ENCODE data around the gene CEP120.
"Not testable (repeated sequence)": the region's sequence is repeated elsewhere in the genome, so short reads cannot be mapped to it uniquely, and the experiment has no call there.

CEP120 gene

DNA sequence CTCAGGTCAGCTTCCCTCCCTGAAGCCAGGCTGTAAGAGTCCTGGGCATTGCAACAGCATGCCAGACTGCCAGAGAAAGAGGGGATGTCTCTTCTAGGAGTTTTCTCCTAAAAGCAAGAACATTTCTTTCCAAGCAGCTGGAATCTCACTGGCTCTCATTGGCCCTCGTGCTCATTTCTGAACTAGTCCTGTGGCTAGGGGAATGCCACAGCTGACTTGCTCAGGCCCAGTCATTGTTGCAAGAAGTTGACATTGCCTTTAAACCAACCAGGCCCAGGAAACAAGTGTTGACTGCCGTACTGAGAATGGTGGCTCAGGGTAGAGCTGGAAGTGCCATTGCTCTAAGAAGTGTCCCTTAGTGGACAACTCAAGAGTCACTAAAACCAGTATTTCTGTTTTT, 15.0 kb upstream of the CEP120 start:
- DNase-seq: no peak

DNA sequence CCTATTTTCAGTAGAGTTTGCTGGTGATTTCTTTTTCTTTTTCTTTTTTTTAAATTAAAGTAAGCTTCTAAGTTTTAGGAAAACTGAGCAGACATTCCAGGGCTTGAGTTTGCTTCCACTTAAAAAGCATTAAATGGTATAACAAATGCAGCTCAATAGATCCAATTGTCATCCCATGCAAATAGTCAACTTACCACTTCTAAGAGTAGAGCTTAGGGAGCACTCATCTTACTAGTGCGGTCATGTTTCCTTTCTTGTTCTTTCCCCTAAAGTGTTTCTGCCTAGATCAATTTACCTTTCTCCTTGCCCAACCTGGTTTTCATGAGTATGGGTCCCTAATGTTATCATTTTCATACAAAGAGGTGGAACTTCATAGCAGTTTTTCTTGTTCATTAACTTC, 13.0 kb upstream of the CEP120 start:
- DNase-seq: no peak

DNA sequence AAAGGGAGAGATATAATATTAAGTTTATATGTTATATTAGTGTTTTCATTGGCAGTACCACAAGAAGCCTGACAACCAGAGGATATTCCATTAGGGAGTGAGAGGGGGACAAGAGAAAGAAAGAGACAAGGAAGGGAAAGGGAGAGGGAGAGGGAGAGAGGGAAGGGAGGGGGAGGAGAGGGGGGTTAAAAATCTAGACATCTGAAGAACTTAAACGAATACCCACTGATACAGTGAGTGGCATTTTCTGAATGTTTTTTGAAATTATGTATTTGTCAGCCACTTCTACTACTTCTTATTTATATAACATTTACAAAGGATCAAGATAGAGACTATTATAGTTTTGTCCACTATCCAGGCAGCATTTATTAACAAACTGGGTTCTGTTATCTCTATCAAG, 11.6 kb upstream of the CEP120 start:
- DNase-seq: no peak

DNA sequence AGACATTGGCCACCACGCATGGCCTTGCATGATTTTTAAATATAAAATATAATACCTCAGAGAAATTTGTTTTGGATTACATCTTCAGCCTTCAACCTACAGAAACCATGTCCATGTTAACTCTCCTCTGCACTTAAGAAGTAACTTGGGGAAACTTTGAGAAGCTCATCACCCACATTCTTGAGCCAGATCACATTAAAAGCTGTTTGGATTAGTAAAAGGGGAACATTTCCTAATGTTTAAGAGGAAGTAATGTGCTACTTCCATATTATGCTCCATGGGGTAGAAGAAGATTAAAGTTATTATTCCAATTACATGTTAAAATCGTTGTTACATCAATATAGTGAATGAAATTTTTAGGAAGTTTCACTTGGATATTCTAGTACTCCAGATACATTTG, 10.4 kb upstream of the CEP120 start:
- DNase-seq: no peak

DNA sequence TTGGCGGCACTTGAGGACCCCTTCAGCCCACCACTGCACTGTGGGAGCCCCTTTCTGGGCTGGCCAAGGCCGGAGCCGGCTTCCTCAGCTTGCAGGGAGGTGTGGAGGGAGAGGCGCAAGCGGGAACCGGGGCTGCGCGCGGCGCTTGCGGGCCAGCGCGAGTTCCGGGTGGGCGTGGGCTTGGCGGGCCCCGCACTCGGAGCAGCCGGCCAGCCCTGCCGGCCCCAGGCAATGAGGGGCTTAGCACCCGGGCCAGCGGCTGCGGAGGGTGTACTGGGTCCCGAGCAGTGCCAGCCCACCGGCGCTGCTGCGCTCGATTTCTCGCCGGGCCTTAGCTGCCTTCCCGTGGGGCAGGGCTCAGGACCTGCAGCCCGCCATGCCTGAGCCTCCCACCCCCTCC, 7.2 kb upstream of the CEP120 start:
- not testable (repeated sequence) for DNase-seq

DNA sequence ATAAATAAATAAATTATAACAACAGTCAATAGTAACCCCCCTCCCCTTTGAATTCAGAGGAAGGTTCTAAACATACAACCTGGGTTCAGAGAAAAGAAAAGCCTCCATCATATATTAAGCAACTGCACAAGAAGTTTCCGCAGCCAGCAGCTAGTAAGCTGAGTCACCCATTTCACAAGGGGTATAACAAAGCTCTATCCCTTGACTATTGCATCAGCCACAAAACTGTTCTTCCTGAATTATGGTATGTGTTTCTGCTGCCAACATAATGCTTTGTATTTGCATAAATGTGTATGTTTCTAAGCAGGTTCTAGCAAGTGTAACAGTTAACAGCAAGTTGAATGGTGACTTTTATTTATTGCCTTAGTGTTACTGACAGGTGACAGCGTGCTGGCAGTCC, 6.8 kb upstream of the CEP120 start:
- no peak for DNase-seq

DNA sequence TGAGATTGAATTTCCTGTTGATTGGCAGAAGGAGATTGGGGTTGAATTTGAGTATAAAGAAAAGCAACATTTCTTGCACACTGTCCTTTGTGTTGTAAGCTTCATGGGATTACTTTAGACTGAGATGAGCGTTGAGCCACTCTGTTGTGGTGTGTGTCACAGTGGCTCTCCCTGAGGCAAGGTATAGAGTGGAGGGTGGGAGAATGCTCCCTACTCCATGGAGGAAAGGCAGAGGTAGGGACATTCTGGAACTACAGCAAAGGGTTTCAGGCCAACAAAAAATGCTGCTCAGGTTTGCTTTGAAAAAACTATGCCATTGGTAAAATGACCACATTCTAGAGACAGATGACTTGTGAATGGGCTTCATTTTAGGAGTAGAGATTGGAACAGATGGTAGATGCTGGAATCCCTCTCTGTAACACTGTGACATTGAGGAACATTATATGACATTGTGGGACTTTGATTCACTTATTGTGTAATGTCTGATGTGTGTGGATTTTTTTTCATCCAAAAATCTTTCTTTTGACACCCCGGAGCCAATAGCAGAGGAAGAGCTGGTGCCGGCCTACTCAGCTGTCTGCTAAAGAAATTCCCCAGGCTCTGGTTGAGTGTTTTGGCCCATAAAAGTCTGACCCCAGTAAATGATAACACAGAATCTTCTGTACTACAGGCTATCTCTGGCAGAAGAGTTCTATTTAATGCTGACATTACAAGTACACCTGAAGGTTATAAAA, 6.2 kb upstream of the CEP120 start:
- DNase-seq: no peak

DNA sequence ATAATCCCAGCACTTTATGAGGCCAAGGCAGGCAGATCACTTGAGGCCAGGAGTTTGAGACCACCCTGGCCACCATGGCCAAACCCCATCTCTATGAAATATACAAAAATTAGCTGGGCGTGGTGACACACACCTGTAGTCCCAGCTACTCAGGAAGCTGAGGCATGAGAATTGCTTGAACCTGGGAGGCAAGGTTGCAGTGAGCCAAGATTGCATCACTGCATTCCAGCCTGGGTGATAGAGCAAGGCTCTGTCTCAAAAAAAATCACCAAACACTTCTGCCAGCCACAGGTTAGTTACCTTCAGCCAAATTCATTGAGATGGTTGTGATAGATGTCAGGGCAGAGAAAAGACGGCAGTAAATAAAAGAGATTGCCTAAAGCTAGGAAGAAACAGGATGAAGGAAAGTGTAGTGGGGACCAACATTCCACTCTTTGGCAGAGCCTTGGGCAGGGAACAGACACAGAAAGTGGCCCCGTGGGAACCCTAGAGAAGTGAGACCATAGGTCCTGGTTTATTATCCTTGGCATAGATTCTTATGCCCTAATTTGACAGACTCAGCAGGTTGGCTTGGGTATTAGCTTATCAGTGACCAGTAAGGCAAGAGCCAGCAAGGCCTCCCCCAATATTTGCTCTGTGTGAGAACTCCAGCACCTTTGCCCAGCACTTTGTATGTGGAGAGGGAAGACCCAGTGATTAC, 5.5 kb upstream of the CEP120 start:
- no peak for DNase-seq

DNA sequence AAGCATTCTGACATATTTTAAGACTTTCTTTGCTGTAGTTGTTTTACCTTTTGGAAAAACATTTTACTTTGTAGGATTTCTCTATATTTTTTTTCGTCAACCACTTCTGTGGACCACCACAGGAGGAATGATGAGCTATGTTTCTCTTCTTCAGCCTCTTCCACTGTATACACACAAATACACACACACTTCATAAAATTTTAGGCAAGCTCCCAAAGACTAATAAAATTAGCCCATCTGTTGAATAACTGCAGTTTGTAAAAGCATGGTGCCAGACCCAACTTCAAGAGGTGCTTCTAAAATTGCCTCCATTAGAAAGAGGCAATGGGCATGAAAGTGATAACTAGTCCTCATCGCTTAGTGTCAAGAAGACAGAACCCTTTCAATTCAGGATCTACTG, 4.1 kb upstream of the CEP120 start:
- DNase-seq: no peak

DNA sequence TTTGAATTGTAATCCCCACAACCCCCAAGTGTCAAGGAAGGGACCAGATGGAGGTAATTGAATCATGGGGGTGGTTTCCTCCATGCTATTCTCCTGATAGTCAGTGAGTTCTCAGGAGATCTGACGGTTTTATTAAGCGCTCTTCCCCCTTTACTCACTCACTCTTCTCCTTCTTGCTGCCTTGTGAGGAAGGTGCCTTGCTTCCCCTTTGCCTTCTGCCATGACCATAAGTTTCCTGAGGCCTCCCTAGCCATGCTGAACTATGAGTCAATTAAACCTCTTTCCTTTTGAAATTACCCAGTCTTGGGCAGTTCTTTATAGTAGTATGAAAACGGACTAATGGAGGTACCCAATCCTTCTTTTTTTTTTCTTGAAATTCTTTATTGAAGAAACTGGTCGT, 2.2 kb upstream of the CEP120 start:
- no peak for DNase-seq

DNA sequence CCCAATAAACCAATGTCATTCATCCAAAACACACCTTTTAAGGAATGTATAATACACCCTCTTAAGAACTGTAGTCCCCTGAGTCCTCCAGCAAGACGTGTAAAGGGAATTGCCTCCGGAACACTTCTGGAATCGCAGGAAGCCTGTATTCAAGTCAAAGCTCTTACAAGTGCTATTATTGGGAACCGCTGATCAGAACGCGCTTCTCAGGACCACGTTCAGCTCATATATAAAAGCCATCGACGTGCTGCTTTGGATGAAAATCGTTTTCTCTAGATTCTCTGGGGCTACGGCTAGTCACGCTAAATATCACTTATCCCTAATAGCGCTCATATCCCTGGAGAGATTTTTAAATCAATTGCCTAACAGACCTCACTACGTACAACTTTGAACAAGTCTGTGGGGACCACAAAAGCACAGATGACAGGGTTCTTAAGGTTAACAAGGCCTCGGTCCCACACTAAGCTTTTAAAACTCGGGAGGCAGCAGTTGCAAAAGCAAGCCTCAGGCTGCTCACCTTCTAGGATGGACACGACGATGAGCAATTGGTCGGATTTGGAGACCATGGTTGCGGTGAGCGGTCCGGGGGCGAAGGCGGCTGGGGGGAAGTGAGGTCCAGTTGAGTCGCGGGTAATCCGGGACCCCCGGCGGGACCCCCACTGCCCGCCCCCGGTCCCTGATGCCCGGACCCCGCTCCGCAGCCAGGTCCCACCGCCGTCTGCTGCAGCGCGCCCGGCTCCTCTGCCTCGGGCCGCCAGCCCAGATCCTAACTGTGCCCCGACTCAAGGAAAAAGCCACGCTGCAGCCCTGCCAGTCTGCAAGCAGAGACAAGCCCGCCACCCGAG, 548 bp downstream of the CEP120 start:
- DNase-seq: no peak

DNA sequence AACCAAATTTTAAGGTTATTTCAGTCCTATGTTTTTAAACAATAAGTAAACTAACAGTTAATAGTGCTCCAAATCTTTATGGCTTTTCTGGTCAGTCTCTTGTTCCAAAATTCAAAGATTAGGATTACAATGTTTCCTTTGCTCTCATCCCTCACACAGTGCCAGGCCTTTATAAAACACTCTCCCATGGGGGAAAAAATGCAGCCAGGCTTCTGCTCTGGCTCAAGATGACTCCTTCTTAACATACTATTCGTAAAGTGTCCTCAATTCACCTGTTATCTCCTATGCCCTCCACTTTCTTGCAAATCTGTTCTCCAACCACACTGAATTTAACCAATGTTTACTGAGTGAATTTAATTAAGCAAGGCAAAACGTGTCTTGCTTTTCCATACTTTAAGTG, 1.4 kb downstream of the CEP120 start:
- DNase-seq: no peak

DNA sequence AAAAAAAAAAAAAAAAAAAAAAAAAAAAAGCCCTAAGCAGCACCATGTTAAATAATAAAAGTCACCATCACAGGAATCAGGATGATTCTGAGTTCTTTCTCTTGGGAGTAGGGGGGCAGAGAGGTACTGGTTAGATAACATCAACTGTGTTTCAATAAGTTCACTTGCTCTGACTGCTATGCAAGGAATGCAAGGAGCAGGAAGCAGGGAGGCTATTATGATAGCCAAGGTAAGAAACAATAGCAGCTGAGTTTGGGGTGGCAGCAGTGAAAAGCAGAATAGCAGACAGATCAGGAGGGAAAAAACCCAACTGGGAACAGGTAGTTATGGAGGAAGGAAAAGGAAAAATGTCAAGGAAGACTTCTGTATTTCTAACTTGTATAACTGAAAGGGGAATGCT, 8.2 kb downstream of the CEP120 start:
- DNase-seq: no peak

DNA sequence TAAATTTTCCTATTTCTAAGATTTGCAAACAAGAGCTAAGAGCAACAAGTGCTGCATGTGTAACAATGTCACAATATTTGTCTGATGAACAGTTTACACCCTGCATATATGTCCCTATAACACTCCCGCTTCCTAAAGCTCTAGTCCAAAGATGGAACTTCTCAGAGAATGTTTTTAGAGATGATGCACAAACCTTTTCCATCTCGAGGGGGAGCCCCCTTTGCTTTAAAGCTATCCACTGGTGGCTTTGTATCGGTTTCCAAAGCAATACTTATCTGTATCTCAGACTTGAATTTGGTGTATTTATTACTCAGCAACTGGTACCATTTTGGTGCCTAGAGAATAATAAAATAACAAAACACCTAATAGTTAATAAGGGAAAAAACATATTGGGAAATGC, 11.0 kb downstream of the CEP120 start:
- no peak for DNase-seq

DNA sequence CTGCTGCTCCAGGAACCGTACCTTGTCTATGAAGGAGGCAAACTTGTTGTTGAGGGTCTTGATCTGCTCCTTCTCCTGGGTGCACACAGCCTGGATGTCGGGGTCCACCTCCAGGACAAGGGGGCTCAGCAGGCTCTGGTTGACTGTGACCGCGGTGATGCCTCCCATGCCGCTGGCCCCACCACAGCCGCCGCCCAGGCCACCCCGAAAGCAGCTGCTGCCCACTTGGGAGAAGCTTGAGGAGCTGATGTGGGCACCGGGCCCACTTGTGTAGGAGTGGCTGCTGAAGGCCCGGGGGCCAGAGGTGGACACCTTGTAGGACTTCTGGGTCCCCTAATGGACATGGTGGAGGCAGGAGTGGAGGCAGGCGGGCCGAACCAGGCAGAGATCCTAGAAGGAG, 21.2 kb downstream of the CEP120 start:
- not testable (repeated sequence) for DNase-seq

DNA sequence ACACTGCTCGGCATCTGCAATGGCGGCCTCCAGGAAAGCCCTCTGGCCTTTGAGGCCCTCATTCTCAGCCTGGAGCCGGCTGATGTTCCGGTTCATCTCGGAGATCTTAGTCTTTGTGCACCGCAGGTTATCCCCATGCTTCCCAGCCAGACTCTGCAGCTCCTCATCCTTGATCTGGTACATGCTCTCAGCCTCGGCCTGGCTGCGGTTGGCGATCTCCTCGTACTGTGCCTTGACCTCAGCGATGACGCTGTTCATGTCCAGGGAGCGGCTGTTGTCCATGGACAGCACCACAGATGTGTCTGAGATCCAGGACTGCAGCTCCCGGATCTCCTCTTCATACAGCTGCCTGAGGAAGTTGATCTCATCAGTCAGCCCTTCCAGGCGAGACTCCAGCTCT, 21.9 kb downstream of the CEP120 start:
- DNase-seq: no peak

DNA sequence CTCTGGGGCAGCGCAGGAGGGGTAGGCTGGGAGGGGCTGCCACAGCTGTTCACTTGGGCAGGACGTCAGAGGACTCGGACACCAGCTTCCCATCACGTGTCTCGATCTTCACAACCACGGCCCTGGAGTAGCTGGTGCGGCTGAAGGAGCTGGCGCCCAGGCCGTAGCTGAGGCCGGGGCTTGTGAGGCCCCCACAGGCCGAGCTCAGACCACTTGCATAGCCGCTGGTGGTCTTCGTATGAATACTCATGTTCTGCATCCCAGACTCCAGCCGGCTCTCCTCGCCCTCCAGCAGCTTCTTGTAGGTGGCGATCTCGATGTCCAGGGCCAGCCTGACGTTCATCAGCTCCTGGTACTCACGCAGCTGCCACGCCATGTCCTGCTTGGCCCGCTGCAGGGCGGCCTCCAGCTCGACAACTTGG, 22.3 kb downstream of the CEP120 start:
- not testable (repeated sequence) for DNase-seq

DNA sequence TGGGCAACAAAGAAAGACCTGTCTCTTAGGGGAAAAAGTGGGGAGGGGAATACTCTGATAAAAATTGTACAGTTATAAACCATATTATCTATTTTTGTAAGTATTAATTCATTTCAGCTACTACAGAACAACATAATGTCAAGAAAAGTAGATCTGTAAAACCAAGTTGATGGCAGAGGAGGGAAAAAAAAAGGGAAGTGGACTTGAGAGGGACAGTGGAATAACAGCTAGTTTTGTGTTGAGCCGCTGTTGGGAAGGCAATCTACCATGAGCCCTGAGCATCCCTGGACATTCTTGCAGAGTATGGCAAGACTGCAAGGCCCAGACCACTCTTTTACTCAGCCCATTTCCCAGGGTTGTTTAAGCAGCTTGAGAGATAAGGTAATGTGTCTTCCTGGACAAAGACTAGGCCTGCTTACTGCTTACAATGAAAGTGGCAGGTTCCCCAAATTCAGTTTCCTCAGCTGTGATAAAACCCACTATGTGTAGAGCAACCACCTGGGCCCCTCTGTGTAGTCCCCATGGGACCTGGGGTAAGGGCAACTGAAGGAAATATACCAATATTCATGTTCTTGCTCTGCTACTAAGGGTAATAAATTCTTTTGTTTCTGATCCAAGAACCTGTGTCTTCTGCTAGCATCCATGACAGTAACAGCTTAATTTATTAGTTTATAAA, 25.0 kb downstream of the CEP120 start:
- no peak for DNase-seq

DNA sequence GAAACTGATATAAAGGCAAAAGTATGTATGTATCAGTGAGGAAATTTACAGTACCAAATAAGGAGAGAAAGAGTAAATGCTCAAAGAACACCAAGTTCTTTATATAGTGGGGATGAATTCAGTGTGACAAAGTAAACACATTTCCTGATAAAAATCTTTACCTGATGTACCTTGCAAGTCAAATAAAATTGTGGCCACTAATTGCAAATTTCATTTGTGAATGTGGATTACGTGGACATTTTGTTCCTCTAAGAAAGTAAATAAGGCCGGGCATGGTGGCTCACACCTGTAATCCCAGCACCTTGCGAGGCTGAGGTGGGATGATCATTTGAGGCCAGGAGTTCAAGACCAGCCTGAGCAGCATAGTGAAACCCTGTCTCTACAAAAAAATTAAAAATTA, 25.7 kb downstream of the CEP120 start:
- DNase-seq: no peak

DNA sequence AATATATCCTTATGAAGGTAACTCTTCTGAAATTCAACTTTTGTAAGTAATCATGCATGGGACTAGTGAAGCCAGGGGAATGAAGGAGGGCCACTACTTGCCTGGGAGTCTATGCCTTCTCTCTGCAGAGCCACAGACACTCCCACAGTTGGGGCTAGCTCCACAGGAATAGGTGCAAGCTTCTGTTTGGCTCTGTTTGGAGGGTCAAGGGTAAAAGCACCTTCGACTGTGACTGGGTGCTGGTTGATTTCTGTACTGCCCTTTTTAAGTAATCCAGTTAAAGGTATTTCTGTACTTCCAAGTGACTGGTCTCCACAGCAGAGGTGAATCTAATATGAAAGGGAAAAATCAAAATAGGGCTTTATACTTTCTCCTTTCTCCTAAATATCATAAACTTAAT, 32.2 kb downstream of the CEP120 start:
- no peak for DNase-seq

DNA sequence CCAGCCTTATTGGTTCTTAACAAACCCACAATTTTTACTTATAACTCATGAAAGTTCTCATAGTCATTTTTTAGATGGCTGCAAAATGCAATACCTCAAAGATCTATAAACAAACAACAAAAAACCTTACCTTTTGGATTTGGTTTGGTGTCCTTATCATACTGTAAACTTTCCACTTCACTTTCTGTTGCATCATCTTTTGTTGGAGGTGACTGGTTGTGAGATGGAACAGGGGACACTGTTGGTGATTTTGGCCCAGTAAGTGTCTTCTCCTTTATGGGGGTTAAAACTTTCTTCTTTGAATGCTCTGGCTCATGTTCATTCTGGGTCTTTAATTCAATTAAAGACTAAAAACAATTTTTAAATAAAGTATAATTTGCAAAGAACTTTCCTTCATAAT, 33.4 kb downstream of the CEP120 start:
- no peak for DNase-seq

DNA sequence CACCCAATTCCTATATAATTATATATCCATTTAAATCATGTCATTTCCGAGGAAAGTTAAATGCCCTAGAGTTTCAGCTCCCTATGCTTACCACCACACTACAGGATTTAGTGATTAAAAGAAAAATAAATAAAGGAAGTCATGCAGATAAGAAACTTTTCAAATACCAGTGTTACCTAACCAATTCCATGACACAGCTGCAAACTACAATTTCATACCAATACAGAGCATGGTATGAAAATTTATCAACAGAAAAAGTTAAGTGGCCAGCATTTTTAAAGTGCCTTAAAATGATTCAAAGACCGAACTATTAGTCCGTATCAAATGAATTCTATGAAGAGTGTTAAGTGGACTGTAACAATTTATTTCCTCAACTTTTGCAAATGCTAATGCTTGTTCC, 35.9 kb downstream of the CEP120 start:
- DNase-seq: no peak

DNA sequence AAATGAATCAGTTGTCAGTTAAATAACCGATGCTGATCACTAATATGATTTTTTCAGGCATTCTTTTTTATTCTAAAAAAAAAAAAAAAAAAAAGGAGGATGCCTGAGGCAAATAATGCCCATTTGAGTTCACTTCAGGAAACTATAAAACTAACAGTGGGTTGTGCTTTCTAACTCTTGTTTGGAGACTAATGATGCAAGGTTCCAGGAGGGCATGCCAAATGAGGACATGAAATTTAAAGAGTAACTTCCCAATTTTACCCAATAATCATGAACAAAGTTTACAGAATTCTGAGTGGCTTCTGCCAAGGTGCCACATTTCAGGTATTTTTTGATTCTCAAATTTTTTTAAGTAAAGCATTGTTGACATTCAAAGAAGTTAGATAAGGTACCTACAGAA, 41.0 kb downstream of the CEP120 start:
- no peak for DNase-seq

Measured in NCI-H524 treated with DMSO at 0.1 percent for 48 hours (cell line).